ENCODE data around the gene MTCL3.

Gene MTCL3

DNA sequence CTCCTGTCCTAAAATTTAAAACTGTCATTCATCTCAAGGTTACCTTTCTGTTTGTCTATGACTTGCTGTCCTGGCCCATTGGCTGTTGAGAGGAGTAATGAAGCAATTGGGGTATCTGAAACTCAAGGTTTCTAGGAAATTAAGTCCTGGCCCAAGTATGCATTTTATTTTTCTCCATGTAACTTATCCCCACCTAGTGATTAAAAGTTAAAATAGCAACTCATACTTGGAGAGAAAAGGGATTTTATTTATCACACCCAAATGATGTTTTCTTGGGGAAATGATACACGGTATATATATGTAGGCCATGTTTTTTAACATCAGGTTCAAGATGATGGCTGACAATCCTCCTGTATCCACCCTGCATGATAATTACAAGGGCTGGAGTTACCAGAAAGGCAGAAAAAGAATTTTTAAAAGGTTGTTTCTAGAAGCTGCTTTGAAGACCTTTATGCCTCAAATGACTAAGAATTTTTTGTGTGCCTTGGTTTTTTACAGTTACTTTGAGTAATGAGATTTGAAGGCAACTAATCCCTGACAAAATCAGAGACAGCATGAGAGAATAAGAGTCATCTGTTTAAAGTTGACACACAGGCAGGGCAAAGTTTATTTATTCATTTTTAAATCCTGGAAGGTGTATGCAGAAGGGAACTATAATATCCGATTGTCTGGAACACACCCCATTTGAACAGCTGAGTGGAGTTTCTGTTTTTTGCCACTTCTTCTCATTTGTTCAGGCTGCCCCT lies 28.9 kb upstream of the MTCL3 start:
- POLR2A ChIA-PET, result no interaction called here
- BruUV-seq (replicated peaks), result no TSS peak
- H3K4me1 Mint-ChIP-seq (ENCODE audit: insufficient read depth, unreplicated experiment), result peaks cover 6% of the 10 kb centered on the region

DNA sequence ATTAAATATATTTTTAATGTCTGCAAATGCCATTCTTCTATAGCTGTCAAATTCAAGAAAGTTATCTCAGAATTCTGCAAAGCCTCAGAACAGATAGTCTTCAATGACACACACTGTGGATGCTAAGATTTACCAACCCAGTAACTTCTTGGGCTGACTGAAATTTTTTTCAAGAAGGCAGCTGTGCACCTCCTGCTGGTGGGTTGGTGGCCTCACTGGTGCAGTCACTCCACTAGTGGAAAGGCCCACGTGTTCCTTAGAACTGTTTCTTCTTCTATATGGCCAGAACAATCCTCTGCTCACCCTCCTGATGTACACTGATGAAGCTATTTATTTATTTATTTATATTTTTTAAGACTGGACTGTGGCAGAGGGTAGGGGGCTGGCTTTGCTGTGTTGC lies 28.1 kb upstream of the MTCL3 start:
- intact Hi-C loops (cut with micrococcal nuclease), result no loop called here
- peaks cover 22% of the 10 kb centered on the region for H3K27me3 Mint-ChIP-seq (ENCODE audit: insufficient read depth, unreplicated experiment)
- peaks cover 6% of the 10 kb centered on the region for H3K4me1 Mint-ChIP-seq (ENCODE audit: insufficient read depth, unreplicated experiment)
- ChIA-PET CTCF (interaction anchor here (0.5 to 3.4 kb wide), 14 partner anchors 8 to 248 kb away, joined by 3 to 16 read pairs (median 4); no protein-coding TSS in a partner anchor), POLR2A (interaction anchor here (0.6 kb wide), 1 partner anchor 1552 kb away, joined by 3 read pairs; no protein-coding TSS in a partner anchor)
- no peak overlapping the region for H3K27ac Mint-ChIP-seq (ENCODE audit: low read depth, unreplicated experiment)
- no peaks in the 10 kb centered on the region for H3K9me3 Mint-ChIP-seq (ENCODE audit: unreplicated experiment)
- H3K36me3 Mint-ChIP-seq (ENCODE audit: insufficient read depth, unreplicated experiment), result no peaks in the 10 kb centered on the region
- no peak for TF ChIP-seq CTCF (IDR thresholded peaks at IDR 0.05; ENCODE audit: unreplicated experiment)
- DNase-seq (ENCODE audit: unreplicated experiment), result no peak
- no peak overlapping the region for H3K4me3 Mint-ChIP-seq (ENCODE audit: unreplicated experiment)
- no TSS peak for BruUV-seq (replicated peaks)

More for the DNA sequence above, 28.9 kb upstream of the MTCL3 start:
- H3K36me3 Mint-ChIP-seq (ENCODE audit: insufficient read depth, unreplicated experiment), result no peaks in the 10 kb centered on the region
- H3K4me3 Mint-ChIP-seq (ENCODE audit: unreplicated experiment), result no peak overlapping the region
- intact Hi-C loops (cut with micrococcal nuclease), result no loop called here
- H3K27me3 Mint-ChIP-seq (ENCODE audit: insufficient read depth, unreplicated experiment), result peaks cover 22% of the 10 kb centered on the region
- TF ChIP-seq CTCF (IDR thresholded peaks at IDR 0.05; ENCODE audit: unreplicated experiment), result peak; percentile 17
- H3K9me3 Mint-ChIP-seq (ENCODE audit: unreplicated experiment), result no peaks in the 10 kb centered on the region
- H3K27ac Mint-ChIP-seq (ENCODE audit: low read depth, unreplicated experiment), result no peak overlapping the region
- peak; percentile 14 for DNase-seq (ENCODE audit: unreplicated experiment)
- CTCF ChIA-PET, result interaction anchor here (0.6 to 3.4 kb wide), 23 partner anchors 9 to 1722 kb away, joined by 3 to 16 read pairs (median 4); partner anchors contain the start of gene RNF146

GRCh38 chr6:127539272-127539671 lies 20.1 kb upstream of the MTCL3 start:
- Mint-ChIP-seq H3K4me3 (ENCODE audit: unreplicated experiment) (no peak overlapping the region), H3K9me3 (ENCODE audit: unreplicated experiment) (no peaks in the 10 kb centered on the region), H3K4me1 (ENCODE audit: insufficient read depth, unreplicated experiment) (peaks cover 5% of the 10 kb centered on the region), H3K27me3 (ENCODE audit: insufficient read depth, unreplicated experiment) (peaks cover 36% of the 10 kb centered on the region), H3K36me3 (ENCODE audit: insufficient read depth, unreplicated experiment) (no peaks in the 10 kb centered on the region), H3K27ac (ENCODE audit: low read depth, unreplicated experiment) (no peak overlapping the region)
- TF ChIP-seq CTCF (IDR thresholded peaks at IDR 0.05; ENCODE audit: unreplicated experiment), result peak; percentile 27
- ChIA-PET CTCF (interaction anchor here (0.6 to 6.0 kb wide), 40 partner anchors 8 to 1506 kb away, joined by 3 to 92 read pairs (median 4); partner anchors contain the start of genes MTCL3 and RNF146), POLR2A (interaction anchor here (0.5 to 1.3 kb wide), 3 partner anchors 10 to 146 kb away, joined by 3 to 4 read pairs (median 3); no protein-coding TSS in a partner anchor)
- peak; percentile 14 for DNase-seq (ENCODE audit: unreplicated experiment)
- intact Hi-C loops (cut with micrococcal nuclease), result loop anchor here (1.0 to 5.0 kb wide), 3 partner anchors 74 to 347 kb away; no protein-coding TSS in a partner anchor
- BruUV-seq (replicated peaks), result no TSS peak

DNA sequence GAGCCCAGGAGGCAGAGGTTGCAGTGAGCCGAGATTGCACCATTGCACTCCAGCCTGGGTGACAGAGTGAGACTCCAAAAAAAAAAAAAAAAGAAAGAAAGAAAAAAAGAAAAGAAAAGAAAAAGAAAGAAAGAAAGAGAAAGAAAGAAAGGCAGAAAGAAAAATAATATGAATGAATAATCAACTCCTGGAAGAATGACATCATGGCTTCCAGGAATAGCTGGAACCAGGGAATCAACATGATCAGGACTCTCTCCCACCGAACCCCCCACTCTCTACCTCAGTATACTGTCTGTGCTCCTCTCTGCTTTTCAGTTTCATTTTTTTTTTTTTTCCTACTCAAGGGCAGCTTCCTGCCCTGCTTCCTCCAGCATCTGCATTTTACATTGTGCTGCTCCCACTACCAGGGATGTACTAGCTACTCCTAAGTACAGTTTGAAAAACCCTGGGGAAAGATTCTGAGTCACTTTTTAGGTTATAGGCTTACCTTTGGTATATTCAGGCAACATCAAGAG lies 19.7 kb upstream of the MTCL3 start:
- no peak for TF ChIP-seq CTCF (IDR thresholded peaks at IDR 0.05; ENCODE audit: unreplicated experiment)
- H3K36me3 Mint-ChIP-seq (ENCODE audit: insufficient read depth, unreplicated experiment), result no peaks in the 10 kb centered on the region
- POLR2A ChIA-PET, result interaction anchor here (0.7 to 1.4 kb wide), 3 partner anchors 10 to 76 kb away, joined by 3 to 4 read pairs (median 3); no protein-coding TSS in a partner anchor
- intact Hi-C loops (cut with micrococcal nuclease), result loop anchor here (1.0 to 5.0 kb wide), 3 partner anchors 74 to 347 kb away; no protein-coding TSS in a partner anchor
- no peaks in the 10 kb centered on the region for H3K9me3 Mint-ChIP-seq (ENCODE audit: unreplicated experiment)
- H3K27ac Mint-ChIP-seq (ENCODE audit: low read depth, unreplicated experiment), result no peak overlapping the region
- DNase-seq (ENCODE audit: unreplicated experiment), result no peak
- CTCF ChIA-PET, result interaction anchor here (0.6 to 6.0 kb wide), 44 partner anchors 8 to 1423 kb away, joined by 3 to 92 read pairs (median 4); partner anchors contain the start of genes KIAA0408, MTCL3 and RNF146
- peaks cover 41% of the 10 kb centered on the region for H3K27me3 Mint-ChIP-seq (ENCODE audit: insufficient read depth, unreplicated experiment)
- H3K4me1 Mint-ChIP-seq (ENCODE audit: insufficient read depth, unreplicated experiment), result peaks cover 5% of the 10 kb centered on the region
- H3K4me3 Mint-ChIP-seq (ENCODE audit: unreplicated experiment), result no peak overlapping the region
- no TSS peak for BruUV-seq (replicated peaks)

All from MCF 10A (cell line).